Liver (tissue), 9 donors: ENCODE measurements around the gene TRIM42. TPM values are rescaled to one million over a fixed set of nuclear protein-coding genes. Genes with fewer than 3 reads are reported as not detected.

Source experiments
- DNase-seq: peaks from one replicate; pipeline ENCODE4 v3.0.0-alpha.2; 2017; ENCODE audit warnings: low spot score
- H3K27ac ChIP-seq, 2 donors: one replicate each; pipeline ENCODE4 v1.7.0; 2013; ENCODE audit warnings: inconsistent platforms in 2 of 2, low read length in 2 of 2, control low read depth in 1 of 2, low read depth in 1 of 2, mild to moderate bottlenecking in 1 of 2
- H3K27me3 ChIP-seq, 4 donors: one replicate each; pipeline versions ENCODE4 v1.6.1 to v1.7.0; 2013; ENCODE audit warnings: low read length in 3 of 4, inconsistent platforms in 1 of 4, mild to moderate bottlenecking in 1 of 4, moderate library complexity in 1 of 4; ENCODE audit not compliant: control insufficient read depth in 4 of 4, insufficient read depth in 4 of 4
- H3K36me3 ChIP-seq, 4 donors: one replicate each; pipeline versions ENCODE4 v1.6.1 to v1.7.0; 2013; ENCODE audit warnings: low read length in 3 of 4, mild to moderate bottlenecking in 3 of 4, low read depth in 1 of 4, moderate library complexity in 1 of 4; ENCODE audit not compliant: control insufficient read depth in 4 of 4, insufficient read depth in 3 of 4
- H3K4me1 ChIP-seq, 4 donors: one replicate each; pipeline versions ENCODE4 v1.6.1 to v1.7.0; 2013; ENCODE audit warnings: low read length in 3 of 4, mild to moderate bottlenecking in 3 of 4, moderate library complexity in 1 of 4; ENCODE audit not compliant: control insufficient read depth in 4 of 4, insufficient read depth in 4 of 4
- H3K4me3 ChIP-seq, 3 donors: one replicate each; pipeline versions ENCODE4 v1.6.1 to v1.7.0; 2013; ENCODE audit warnings: low read length in 3 of 3, control low read depth in 1 of 3, low read depth in 1 of 3, mild to moderate bottlenecking in 1 of 3
- H3K9ac ChIP-seq, 2 donors: one replicate each; pipeline ENCODE4 v1.7.0; 2013; ENCODE audit warnings: low read length in 2 of 2, mild to moderate bottlenecking in 2 of 2, moderate library complexity in 2 of 2, control low read depth in 1 of 2, low read depth in 1 of 2
- H3K9me3 ChIP-seq, 4 donors: one replicate each; pipeline versions ENCODE4 v1.6.1 to v1.7.0; 2013; ENCODE audit warnings: low read length in 3 of 4; ENCODE audit not compliant: control insufficient read depth in 4 of 4
- ATF3 ChIP-seq: IDR thresholded peaks from 2 replicates; pipeline ENCODE4 v1.6.1; 2016; ENCODE audit warnings: antibody characterized with exemption
- CTCF ChIP-seq: fragments of 150-350 bp; IDR thresholded peaks from 2 replicates; pipeline ENCODE4 v1.5.1; 2017; ENCODE audit warnings: improper control_type of control experiment, low read depth, low read length; ENCODE audit not compliant: missing input control
- EGR1 ChIP-seq, 2 donors: IDR thresholded peaks; 2 replicates each; pipeline ENCODE4 v1.6.1; 2016 to 2018; ENCODE audit warnings: antibody characterized with exemption in 2 of 2, low read depth in 2 of 2
- FOXA1 ChIP-seq: IDR thresholded peaks from 2 replicates; pipeline ENCODE4 v1.6.1; 2016; ENCODE audit warnings: antibody characterized with exemption
- FOXA2 ChIP-seq: IDR thresholded peaks from 2 replicates; pipeline ENCODE4 v1.6.1; 2016; ENCODE audit warnings: antibody characterized with exemption
- GABPA ChIP-seq, 2 donors: IDR thresholded peaks in 1 of 2; conservative IDR thresholded peaks in 1 of 2; 2 replicates each; pipeline ENCODE4 v1.6.1; 2016; ENCODE audit warnings: antibody characterized with exemption in 2 of 2, mild to moderate bottlenecking in 1 of 2, moderate library complexity in 1 of 2
- HNF4A ChIP-seq, 2 donors: conservative IDR thresholded peaks; 2 replicates each; pipeline ENCODE4 v1.6.1; 2016; ENCODE audit warnings: antibody characterized with exemption in 2 of 2, mild to moderate bottlenecking in 2 of 2
- HNF4G ChIP-seq: IDR thresholded peaks from 2 replicates; pipeline ENCODE4 v1.6.1; 2016; ENCODE audit warnings: antibody characterized with exemption
- JUND ChIP-seq, 2 donors: IDR thresholded peaks; 2 replicates each; pipeline ENCODE4 v1.6.1; 2016; ENCODE audit warnings: antibody characterized with exemption in 2 of 2
- MAX ChIP-seq: IDR thresholded peaks from 2 replicates; pipeline ENCODE4 v1.6.1; 2016; ENCODE audit warnings: antibody characterized with exemption
- NR2F2 ChIP-seq: IDR thresholded peaks from 2 replicates; pipeline ENCODE4 v1.6.1; 2016; ENCODE audit warnings: antibody characterized with exemption
- RAD21 ChIP-seq, 2 donors: IDR thresholded peaks; 2 replicates each; pipeline ENCODE4 v1.6.1; 2016; ENCODE audit warnings: antibody characterized with exemption in 2 of 2, mild to moderate bottlenecking in 2 of 2
- REST ChIP-seq: IDR thresholded peaks from 2 replicates; pipeline ENCODE4 v1.6.1; 2016; ENCODE audit warnings: antibody characterized with exemption, mild to moderate bottlenecking
- RXRA ChIP-seq, 2 donors: IDR thresholded peaks; 2 replicates each; pipeline ENCODE4 v1.6.1; 2017 to 2018; ENCODE audit warnings: antibody characterized with exemption in 2 of 2, mild to moderate bottlenecking in 1 of 2
- SP1 ChIP-seq: IDR thresholded peaks from 2 replicates; pipeline ENCODE4 v1.6.1; 2018; ENCODE audit warnings: antibody characterized with exemption, mild to moderate bottlenecking
- TAF1 ChIP-seq: conservative IDR thresholded peaks from 2 replicates; pipeline ENCODE4 v1.6.1; 2016; ENCODE audit warnings: antibody characterized with exemption, mild to moderate bottlenecking
- YY1 ChIP-seq: IDR thresholded peaks from 2 replicates; pipeline ENCODE4 v1.6.1; 2016; ENCODE audit warnings: antibody characterized with exemption, mild to moderate bottlenecking
- ZBTB33 ChIP-seq: IDR thresholded peaks from 2 replicates; pipeline ENCODE4 v1.6.1; 2016; ENCODE audit warnings: antibody characterized with exemption
- whole genome bisulfite sequencing: extraction: QIAGEN DNeasy Blood & Tissue Kit; methylation state at CpG from one replicate; pipeline ENCODE4 v1.1.7; 2013; 5-methylcytosine and 5-hydroxymethylcytosine counted together
- polyA plus RNA-seq, 2 donors: library from polyadenylated mRNA; stranded (reverse) in 1 of 2; unstranded in 1 of 2; fragments of 200-250 nt in 1 of 2; fragments of >200 nt in 1 of 2; fragmentation: Nextera tagmentation in 1 of 2; extraction: Ambion mirVana in 1 of 2; gene quantifications; one replicate each; pipeline versions ENCODE4 v1.2.1 to v1.2.3, GENCODE V29; 2013 to 2015
- total RNA-seq, 2 donors: library from RNA; depleted of rRNA; stranded (reverse); fragments of >200 nt; gene quantifications; one replicate each; pipeline ENCODE4 v1.2.3, GENCODE V29; 2014
- donor health status: healthy.
- donor health status: healthy.
- donor health status: healthy.
- donor health status: healthy.
- donor health status: healthy.

Gene TRIM42
- total and polyA plus RNA-seq, 4 donors, result not detected

GRCh38 chr3:140704733-140705132, 26.9 kb downstream of the TRIM42 start:
- 92% methylated on average over 1 of the region's 1 CpG for WGBS

More at GRCh38 chr3:140704733-140705132, 26.9 kb downstream of the TRIM42 start:
- peaks cover 0 to 11% (median 10%) of the 10 kb centered on the region in 4 donors for H3K4me1 ChIP-seq
- no peaks in the 10 kb centered on the region for H3K27me3 ChIP-seq
- TF ChIP-seq TAF1, result no peak
- no peak for TF ChIP-seq REST
- no peak for TF ChIP-seq CTCF
- no peak for TF ChIP-seq FOXA2
- TF ChIP-seq FOXA1, result no peak
- no peak for TF ChIP-seq RXRA (IDR thresholded peaks at IDR 0.05)
- no peak for TF ChIP-seq HNF4G
- no peak for TF ChIP-seq MAX
- TF ChIP-seq JUND (IDR thresholded peaks at IDR 0.05), result no peak
- no peak for TF ChIP-seq GABPA (IDR thresholded peaks at IDR 0.05 in 1 of 2, conservative IDR thresholded peaks at IDR 0.05 in 1 of 2)
- TF ChIP-seq EGR1 (IDR thresholded peaks at IDR 0.05; ENCODE audit: low read depth in 2 of 2), result no peak
- no peak for TF ChIP-seq HNF4A (conservative IDR thresholded peaks at IDR 0.05)
- no peak for TF ChIP-seq NR2F2
- no peak for TF ChIP-seq YY1
- TF ChIP-seq ZBTB33, result no peak
- no peak for TF ChIP-seq ATF3
- TF ChIP-seq RAD21 (IDR thresholded peaks at IDR 0.05), result no peak
- no peak for TF ChIP-seq SP1
- DNase-seq, result no peak
- H3K9ac ChIP-seq, result no peak overlapping the region
- no peak overlapping the region for H3K4me3 ChIP-seq
- H3K27ac ChIP-seq, result no peak overlapping the region
- no peaks in the 10 kb centered on the region for H3K9me3 ChIP-seq
- H3K36me3 ChIP-seq, result no peaks in the 10 kb centered on the region
